HG03060 (cell line): ENCODE measurements around the gene LILRA6.

Experiments used
- ATAC-seq: cut with Tn5 transposase; IDR thresholded peaks from one replicate; pipeline ENCODE4 v1.9.1; 2021; ENCODE audit warnings: low read depth, moderate number of reproducible peaks; ENCODE audit not compliant: unreplicated experiment

The LILRA6 gene

DNA sequence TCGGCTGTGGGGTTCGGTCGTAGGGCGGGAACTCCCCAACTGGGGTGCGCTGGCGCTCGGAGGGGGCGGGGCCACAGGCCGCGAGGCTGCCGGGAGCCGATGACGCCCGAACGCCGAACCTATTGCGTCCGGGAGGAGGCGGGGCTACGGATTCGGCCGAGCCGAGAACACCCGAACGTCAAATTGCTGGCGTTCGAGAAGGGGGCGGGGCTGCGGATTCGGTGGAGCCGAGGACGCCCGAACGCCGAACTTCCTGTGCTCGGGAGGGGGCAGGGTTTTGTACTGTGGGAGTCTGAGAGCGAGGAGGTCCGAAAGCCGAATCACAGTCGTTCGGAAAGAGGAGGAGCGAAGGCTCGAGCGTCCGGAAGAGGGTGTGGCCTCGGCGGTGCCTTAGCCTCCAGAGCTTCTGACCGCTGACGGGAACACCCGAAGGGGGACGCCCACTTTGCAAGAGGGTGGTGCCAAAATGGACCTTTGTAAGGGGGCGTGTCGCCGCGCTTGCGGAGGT lies 52.0 kb downstream of the LILRA6 start:
- ATAC-seq = peak; percentile 37

DNA sequence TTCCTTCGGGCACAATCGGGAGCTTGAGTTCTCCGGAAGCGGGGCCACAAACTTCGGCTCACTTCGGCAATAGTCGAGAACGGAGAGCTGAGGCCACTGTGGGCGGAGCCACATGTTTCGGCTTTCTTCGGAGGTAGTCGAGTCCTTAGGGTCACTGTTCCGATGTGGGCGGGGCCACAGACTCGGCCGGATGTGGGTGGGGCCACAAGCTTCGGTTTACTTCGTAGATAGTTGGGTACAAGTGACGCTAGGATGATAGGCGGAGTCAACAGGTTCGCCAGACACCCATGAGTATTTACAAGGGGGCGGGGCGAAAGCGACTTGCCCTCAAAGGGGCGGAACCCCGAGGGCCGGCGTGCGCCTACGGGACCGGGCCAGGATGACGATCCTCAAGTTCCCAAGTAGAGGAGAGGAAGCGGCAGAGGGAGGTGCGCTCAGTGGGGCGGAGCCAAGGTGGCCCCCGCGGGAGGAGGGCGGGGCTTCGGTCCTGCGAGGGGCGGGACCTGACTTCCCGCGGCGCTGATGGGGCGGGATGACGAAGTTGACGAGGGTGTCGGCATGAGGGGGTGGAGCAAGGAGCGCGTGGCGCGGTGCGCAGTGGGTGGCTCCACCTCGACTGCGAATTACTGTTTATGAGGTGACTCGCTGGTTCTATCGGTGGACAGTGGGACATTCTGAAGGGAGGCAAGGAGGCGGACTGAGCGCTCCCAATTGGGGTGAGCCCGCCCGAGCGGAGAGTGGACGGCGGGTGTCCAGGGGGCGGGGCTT lies 52.7 kb downstream of the LILRA6 start:
- peak; percentile 43 for ATAC-seq

DNA sequence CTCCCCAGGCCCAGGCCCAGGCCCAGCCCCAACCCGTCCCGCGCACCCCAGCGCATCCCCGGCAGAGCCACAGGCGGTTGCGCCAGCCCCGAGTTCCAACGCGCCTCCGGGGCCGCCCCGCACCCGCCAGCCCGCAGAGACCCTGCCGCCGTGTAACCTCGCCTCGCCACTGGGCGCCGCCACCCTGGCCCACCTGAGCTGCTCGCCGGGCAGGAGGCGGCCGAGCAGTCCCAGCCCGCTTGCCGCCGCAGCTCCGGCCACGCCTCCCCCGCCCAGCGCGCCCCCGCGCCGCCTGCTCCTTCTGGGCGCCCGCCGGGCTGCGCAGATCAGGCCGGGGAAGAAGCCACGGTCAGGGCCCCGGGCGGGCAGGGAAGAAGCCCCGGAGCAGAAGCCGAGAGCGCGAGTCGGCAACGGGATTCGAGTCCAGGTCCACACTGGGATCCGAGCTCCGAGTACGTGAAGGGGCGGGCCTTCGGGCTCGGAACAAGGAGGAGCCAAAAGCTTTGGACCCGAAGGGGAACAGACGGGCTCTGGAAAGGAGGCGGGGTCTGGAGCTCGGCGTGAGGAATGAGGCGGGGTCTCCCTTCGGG lies 53.4 kb downstream of the LILRA6 start, which contains the start of gene MBOAT7:
MBOAT7 (minus strand) TSS at position 436 of the 590 bp plus-strand sequence. CDS start 1,072 bp downstream, outside the sequence.
- ATAC-seq = peak; percentile 12

DNA sequence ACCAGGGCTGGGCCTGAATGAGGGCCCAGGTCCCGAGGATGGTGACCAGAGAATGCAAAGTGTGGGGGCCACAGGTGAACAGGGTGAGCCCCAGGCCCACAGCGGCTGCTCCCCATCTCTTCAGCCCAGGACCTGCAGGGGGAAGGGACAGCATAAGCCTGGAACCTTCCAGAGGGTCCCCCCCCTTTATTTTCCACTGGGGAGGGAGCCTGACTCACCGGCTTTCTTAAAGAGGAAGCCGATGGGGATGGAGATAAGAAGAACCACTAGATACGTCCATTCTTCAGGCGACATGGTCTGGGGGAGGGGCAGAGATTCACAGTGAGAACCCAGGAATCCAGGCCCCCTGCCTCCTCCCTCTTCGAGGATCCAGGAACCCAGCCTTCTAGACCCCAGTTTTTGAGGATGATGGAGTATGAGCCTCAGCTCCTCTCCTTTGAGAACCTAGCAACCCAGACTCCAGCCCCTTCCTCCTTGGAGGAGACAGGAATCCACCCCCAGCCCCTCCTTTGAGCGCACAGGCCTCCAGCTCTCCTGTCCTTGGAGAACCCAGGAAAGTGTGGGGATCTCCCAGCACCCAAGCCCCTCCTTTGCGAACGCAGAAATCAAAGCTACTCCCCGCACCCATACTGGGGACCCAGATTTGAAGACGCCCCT lies 54.2 kb downstream of the LILRA6 start:
- ATAC-seq = no peak

DNA sequence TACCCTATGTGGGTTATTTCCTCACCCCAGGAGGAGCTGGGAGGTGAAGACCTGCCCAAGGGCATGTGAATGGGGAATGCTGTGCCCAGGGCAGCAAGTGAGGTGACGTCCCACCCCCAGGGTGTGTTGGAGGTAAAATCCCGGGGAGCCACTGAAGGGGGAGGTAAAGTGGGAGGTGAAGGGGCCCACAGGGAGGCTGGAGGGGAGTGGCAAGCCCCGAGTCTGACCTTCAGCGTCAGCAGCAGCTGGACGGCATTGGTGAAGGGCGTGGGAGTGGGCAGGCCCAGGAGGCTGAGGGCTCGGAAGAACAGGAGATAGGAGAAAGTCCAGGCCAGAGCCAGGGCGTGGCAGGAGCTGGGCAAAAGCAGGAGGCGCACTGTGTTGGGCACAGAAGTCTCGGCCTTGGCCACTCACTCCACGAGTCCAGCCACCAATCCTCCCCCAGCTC lies 55.6 kb downstream of the LILRA6 start:
- no peak for ATAC-seq
